BE2C (cell line): ENCODE measurements around the gene BORCS6.

Experiments
- DNase-seq: peaks from one replicate; pipeline ENCODE4 v3.0.0-alpha.2; 2020
- H3K27me3 ChIP-seq: fragments of 250-450 bp; sonication (Bioruptor Pico); 2 replicates; pipeline ENCODE4 v1.5.1; 2020; ENCODE audit warnings: mild to moderate bottlenecking
- H3K36me3 ChIP-seq: fragments of 250-450 bp; sonication (Bioruptor Pico); 2 replicates; pipeline ENCODE4 v1.5.1; 2020; ENCODE audit warnings: mild to moderate bottlenecking
- H3K4me1 ChIP-seq: fragments of 250-450 bp; sonication (Bioruptor Pico); 2 replicates; pipeline ENCODE4 v1.5.1; 2020
- H3K4me3 ChIP-seq: 2 replicates; pipeline ENCODE4 v1.5.1; 2011; ENCODE audit warnings: low read depth, low read length
- H3K9me3 ChIP-seq: fragments of 250-450 bp; sonication (Bioruptor Pico); 2 replicates; pipeline ENCODE4 v1.5.1; 2020
- CTCF ChIP-seq: IDR thresholded peaks from 2 replicates; pipeline ENCODE4 v1.5.1; 2012; ENCODE audit warnings: mild to moderate bottlenecking, low read depth, low read length

BORCS6 gene

GRCh38 chr17:8212312-8213180 is 22.6 kb upstream of the BORCS6 start:
- Histone ChIP-seq H3K4me1 (no peaks in the 10 kb centered on the region), H3K27me3 (no peaks in the 10 kb centered on the region), H3K9me3 (no peaks in the 10 kb centered on the region), H3K36me3 (peaks cover 5% of the 10 kb centered on the region), H3K4me3 (no peak overlapping the region)
- DNase-seq = no peak
- TF ChIP-seq CTCF = no peak

DNA sequence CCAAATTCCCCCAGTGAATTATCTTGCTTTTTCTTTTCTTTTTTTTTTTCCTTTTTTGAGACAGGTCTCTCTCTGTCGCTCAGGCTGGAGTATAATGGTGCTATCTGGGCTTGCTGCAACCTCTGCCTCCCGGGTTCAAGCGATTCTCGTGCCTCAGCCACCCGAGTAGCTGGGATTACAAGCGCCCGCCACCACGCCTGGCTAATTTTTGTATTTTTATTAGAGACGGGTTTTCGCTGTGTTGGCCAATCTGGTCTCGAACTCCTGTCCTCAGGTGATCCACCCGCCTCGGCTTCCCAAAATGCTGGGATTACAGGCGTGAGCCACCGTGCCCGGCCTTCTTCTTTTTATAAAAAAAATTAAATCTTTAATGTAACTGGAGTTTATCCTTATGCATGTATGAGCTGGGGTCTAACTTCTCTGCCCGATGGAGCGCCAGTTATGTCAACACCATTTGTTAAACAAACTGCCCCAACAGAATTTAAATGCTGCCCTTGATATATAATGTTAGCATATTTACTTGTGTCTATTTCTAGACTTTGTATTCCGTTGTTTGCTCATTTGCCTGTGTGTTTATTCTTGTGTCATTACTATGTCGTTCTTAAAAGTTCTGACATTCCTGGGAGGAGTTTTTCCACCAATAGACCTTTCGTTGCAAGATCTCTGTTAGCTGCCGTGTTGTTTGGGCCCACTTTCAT is 20.9 kb upstream of the BORCS6 start:
- Histone ChIP-seq H3K36me3 (peaks cover 19% of the 10 kb centered on the region), H3K27me3 (no peaks in the 10 kb centered on the region), H3K9me3 (no peaks in the 10 kb centered on the region), H3K4me3 (peak overlapping the region; percentile 82), H3K4me1 (no peaks in the 10 kb centered on the region)
- TF ChIP-seq CTCF = no peak
- DNase-seq = no peak

DNA sequence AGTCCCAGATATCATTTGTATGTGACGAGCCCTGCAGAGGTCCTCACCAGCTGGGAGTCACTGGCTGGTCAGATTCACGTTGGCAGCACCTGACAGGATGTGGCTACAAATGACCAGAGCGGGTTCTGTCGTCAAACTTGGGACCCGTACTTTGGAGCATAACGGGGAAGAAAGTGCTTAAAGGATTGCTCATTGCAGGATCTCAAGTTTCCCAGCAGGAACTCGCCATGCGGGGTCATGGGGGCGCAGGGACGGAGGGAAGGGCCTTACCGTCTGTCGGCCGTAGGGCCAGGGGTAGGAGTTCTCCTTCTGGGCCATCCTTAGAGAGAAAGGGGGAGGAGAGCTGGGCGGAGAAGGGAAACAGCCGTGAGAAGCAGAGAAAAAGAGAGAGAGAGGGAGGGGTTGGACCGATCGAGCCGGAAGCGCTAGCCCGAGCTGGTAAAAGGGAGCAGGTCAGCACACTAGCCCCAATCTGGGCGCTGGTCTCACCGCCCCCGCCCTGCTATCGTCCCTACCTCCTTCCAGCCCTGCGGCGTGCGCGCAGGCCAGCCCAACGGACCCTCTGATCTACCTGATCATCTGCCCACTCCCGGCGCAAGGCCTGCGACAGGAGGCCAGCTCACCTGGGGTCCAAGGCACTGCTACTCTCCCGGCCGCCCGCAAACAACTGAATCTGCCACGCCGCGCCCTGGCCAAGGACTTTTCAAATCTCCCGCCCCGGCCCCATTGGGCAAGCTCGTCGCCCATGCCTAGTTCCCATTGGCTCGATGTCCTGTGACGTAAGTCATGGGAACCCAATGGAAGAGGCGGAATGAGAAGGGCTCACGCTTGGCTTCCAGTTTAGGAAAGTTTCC is 20.2 kb upstream of the BORCS6 start, which contains the start of gene AURKB:
Gene AURKB (minus strand): TSS at position 669 of the 854 bp plus-strand sequence. CDS start 351 bp downstream, at position 318.
- peaks cover 22% of the 10 kb centered on the region for H3K36me3 ChIP-seq
- no peaks in the 10 kb centered on the region for H3K9me3 ChIP-seq
- peak within 1 kb of the TSS; percentile 82 for H3K4me3 ChIP-seq
- H3K4me1 ChIP-seq = no peaks in the 10 kb centered on the region
- H3K27me3 ChIP-seq = no peaks in the 10 kb centered on the region
- DNase-seq = peak; percentile 91
- no peak for TF ChIP-seq CTCF

DNA sequence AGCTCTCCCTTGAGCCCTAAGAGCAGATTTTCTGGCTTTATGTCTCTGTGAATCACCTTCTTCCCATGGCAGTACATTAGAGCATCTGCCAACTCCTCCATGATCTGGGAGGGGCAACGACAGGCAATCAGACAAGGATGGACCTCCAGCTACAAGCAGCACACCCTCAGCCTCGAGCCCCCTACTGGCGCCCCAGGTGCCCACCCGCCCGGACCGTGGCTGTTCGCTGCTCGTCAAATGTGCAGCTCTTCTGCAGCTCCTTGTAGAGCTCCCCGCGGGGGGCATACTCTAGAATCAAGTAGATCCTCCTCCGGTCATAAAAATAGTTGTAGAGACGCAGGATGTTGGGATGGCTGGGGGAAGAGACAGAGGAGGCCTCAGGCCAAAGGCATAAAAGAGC is 16.6 kb upstream of the BORCS6 start:
- TF ChIP-seq CTCF = no peak
- Histone ChIP-seq H3K36me3 (peaks cover 32% of the 10 kb centered on the region), H3K4me1 (no peaks in the 10 kb centered on the region), H3K27me3 (no peaks in the 10 kb centered on the region), H3K9me3 (no peaks in the 10 kb centered on the region), H3K4me3 (no peak overlapping the region)
- no peak for DNase-seq

- Histone ChIP-seq H3K9me3 (no peaks in the 10 kb centered on the region), H3K4me3 (no peak overlapping the region), H3K36me3 (peaks cover 32% of the 10 kb centered on the region), H3K27me3 (no peaks in the 10 kb centered on the region), H3K4me1 (no peaks in the 10 kb centered on the region)
- no peak for DNase-seq
- TF ChIP-seq CTCF = no peak
These were observed 15.0 kb upstream of the BORCS6 start for GRCh38 chr17:8204761-8205555.
